Spleen (tissue), 11 donors: ENCODE measurements around the gene GALNT15. TPM values are rescaled to one million over a fixed set of nuclear protein-coding genes. Genes with fewer than 3 reads are reported as not detected.
A peak's percentile ranks its signal among the peaks of the same experiment; 100 is the strongest.

ENCODE experiments used
- DNase-seq: peaks from one replicate; pipeline ENCODE4 v3.0.0-alpha.2; 2020
- H3K27ac ChIP-seq, 8 donors: fragments of 200-600 bp; sonication (generic) in 7 of 8; 1 replicate in 4 of 8; 2 replicates in 4 of 8; pipeline versions ENCODE4 v1.5.0 to v1.8.0; 2016 to 2021; ENCODE audit warnings: inconsistent platforms in 4 of 8, mild to moderate bottlenecking in 4 of 8, moderate library complexity in 1 of 8
- H3K27me3 ChIP-seq, 7 donors: fragments of 200-600 bp; sonication (generic) in 6 of 7; replicated peaks in 1 of 7; 1 replicate in 4 of 7; 2 replicates in 3 of 7; pipeline versions ENCODE4 v1.5.0 to v1.8.0; 2016 to 2021; ENCODE audit warnings: inconsistent platforms in 3 of 7, mild to moderate bottlenecking in 1 of 7
- H3K36me3 ChIP-seq, 6 donors: fragments of 200-600 bp; sonication (generic) in 5 of 6; 1 replicate in 4 of 6; 2 replicates in 2 of 6; pipeline versions ENCODE4 v1.5.0 to v1.8.0; 2016 to 2021; ENCODE audit warnings: inconsistent platforms in 2 of 6
- H3K4me1 ChIP-seq, 6 donors: fragments of 200-600 bp; sonication (generic) in 5 of 6; 1 replicate in 3 of 6; 2 replicates in 3 of 6; pipeline versions ENCODE4 v1.5.0 to v1.8.0; 2016 to 2021; ENCODE audit warnings: inconsistent platforms in 3 of 6
- H3K4me3 ChIP-seq, 8 donors: fragments of 200-600 bp; sonication (generic) in 7 of 8; 1 replicate in 4 of 8; 2 replicates in 4 of 8; pipeline versions ENCODE4 v1.5.0 to v1.8.0; 2016 to 2021; ENCODE audit warnings: inconsistent platforms in 4 of 8, mild to moderate bottlenecking in 4 of 8, moderate library complexity in 2 of 8
- H3K9me3 ChIP-seq, 8 donors: fragments of 200-600 bp; sonication (generic) in 7 of 8; 1 replicate in 4 of 8; 2 replicates in 4 of 8; pipeline versions ENCODE4 v1.5.0 to v1.8.0; 2016 to 2021; ENCODE audit warnings: inconsistent platforms in 4 of 8
- CTCF ChIP-seq, 11 experiments: fragments of 200-600 bp in 7 of 11; fragments of 450-650 bp in 4 of 11; sonication (generic) in 4 of 11; IDR thresholded peaks in 8 of 11; conservative IDR thresholded peaks in 3 of 11; 1 replicate in 7 of 11; 2 replicates in 4 of 11; pipeline versions ENCODE4 v1.4.0 to v1.8.0; 2016 to 2021; ENCODE audit warnings: antibody characterized with exemption in 11 of 11, inconsistent platforms in 4 of 11, mild to moderate bottlenecking in 1 of 11
- POLR2A ChIP-seq, 3 donors: fragments of 450-650 bp; IDR thresholded peaks; one replicate each; pipeline ENCODE4 v1.5.1; 2017; ENCODE audit warnings: antibody characterized with exemption in 3 of 3, mild to moderate bottlenecking in 1 of 3
- POLR2AphosphoS5 ChIP-seq, 3 donors: sonication (generic); formaldehyde crosslinking; IDR thresholded peaks; one replicate each; pipeline ENCODE4 v1.5.1; 2017; ENCODE audit warnings: antibody characterized with exemption in 3 of 3
- WGBS, 5 donors: extraction: QIAGEN DNeasy Blood & Tissue Kit in 3 of 5; methylation state at CpG; one replicate each; pipeline versions ENCODE4 v1.1.5 to v1.1.7; 2013 to 2018; 5-methylcytosine and 5-hydroxymethylcytosine counted together
- intact Hi-C: fragments of 100-400 bp; cut with DNase I; formaldehyde crosslinking; loops from one replicate; pipeline ENCODE4 v1.15.0; 2023; ENCODE audit warnings: low total_unique reads
- polyA plus RNA-seq, 3 donors: library from polyadenylated mRNA; stranded (reverse); fragments of 200-250 nt; gene quantifications; one replicate each; pipeline ENCODE4 v1.2.1, GENCODE V29; 2013
- total RNA-seq, 7 donors: library from RNA; depleted of rRNA in 3 of 7; stranded (reverse); fragments of >200 nt in 3 of 7; fragmentation: NEBNext Ultra II Directional in 4 of 7; extraction: Animal tissue kit (Norgen Biotek cat#: 25700) in 4 of 7; gene quantifications; one replicate each; pipeline versions ENCODE4 v1.1.0 to v1.2.1, GENCODE V29; 2016 to 2021
- donor health status: healthy with polysubstance abuse.
- donor health status: DM: no; HTN: no; CAD: no; lungs with moderate emphysema.
- donor health status: DM: no; HTN: no; CAD: no.
- donor health status: Bipolar disorder and iron deficiency.
- donor health status: healthy.
- donor health status: DM: no; HTN: no; CAD: no.
- donor health status: DM: yes; HTN: yes; CAD: no.

Gene GALNT15
- total and polyA plus RNA-seq, 10 donors, result 2.5 to 147 (median 42.1) TPM

GRCh38 chr3:16243706-16244490 lies 69.4 kb downstream of the GALNT15 start:
- Histone ChIP-seq H3K27ac (no peak overlapping the region), H3K4me1 (peaks cover 7 to 20% (median 11%) of the 10 kb centered on the region in 6 donors), H3K9me3 (no peaks in the 10 kb centered on the region), H3K4me3 (no peak overlapping the region), H3K27me3 (no peaks in the 10 kb centered on the region), H3K36me3 (no peaks in the 10 kb centered on the region)
- TF ChIP-seq POLR2AphosphoS5 (IDR thresholded peaks at IDR 0.05) (peak in 1 of 3 donors; percentile 35), POLR2A (IDR thresholded peaks at IDR 0.05) (no peak), CTCF (IDR thresholded peaks at IDR 0.05 in 8 of 11, conservative IDR thresholded peaks at IDR 0.05 in 3 of 11) (no peak)
- WGBS, 5 donors, result 40 to 72% (median 62%) methylated on average over 9 of the region's 9 CpGs
- DNase-seq, result no peak
- intact Hi-C loops, result loop anchor here (5.0 kb wide), 1 partner anchor 197 kb away; no protein-coding TSS in a partner anchor

- Histone ChIP-seq H3K4me1 (peaks cover 7 to 20% (median 11%) of the 10 kb centered on the region in 6 donors), H3K27me3 (no peaks in the 10 kb centered on the region), H3K27ac (no peak overlapping the region), H3K9me3 (no peaks in the 10 kb centered on the region), H3K4me3 (no peak overlapping the region), H3K36me3 (no peaks in the 10 kb centered on the region)
- WGBS, 5 donors, result 87 to 100% (median 93%) methylated on average over 3 of the region's 3 CpGs
- intact Hi-C loops, result loop anchor here (5.0 kb wide), 2 partner anchors 428 to 618 kb away; no protein-coding TSS in a partner anchor
- peak; percentile 20 for DNase-seq
- no peak for TF ChIP-seq POLR2A (IDR thresholded peaks at IDR 0.05)
- no peak for TF ChIP-seq CTCF (IDR thresholded peaks at IDR 0.05 in 8 of 11, conservative IDR thresholded peaks at IDR 0.05 in 3 of 11)
- no peak for TF ChIP-seq POLR2AphosphoS5 (IDR thresholded peaks at IDR 0.05)
Measured at GRCh38 chr3:16245609-16246008, 71.1 kb downstream of the GALNT15 start.

GRCh38 chr3:16247282-16248061 lies 73.0 kb downstream of the GALNT15 start:
- DNase-seq, result peak; percentile 89
- intact Hi-C loops, result loop anchor here (5.0 kb wide), 2 partner anchors 430 to 620 kb away; no protein-coding TSS in a partner anchor
- 27 to 33% (median 30%) methylated on average over 17 of the region's 17 CpGs for WGBS, 5 donors

More at GRCh38 chr3:16247282-16248061, 73.0 kb downstream of the GALNT15 start:
- TF ChIP-seq CTCF (IDR thresholded peaks at IDR 0.05 in 8 of 11, conservative IDR thresholded peaks at IDR 0.05 in 3 of 11) (peak; percentile 63 to 92 (median 90)), POLR2A (IDR thresholded peaks at IDR 0.05) (no peak), POLR2AphosphoS5 (IDR thresholded peaks at IDR 0.05) (peak in 1 of 3 donors; percentile 41)
- Histone ChIP-seq H3K4me1 (peaks cover 7 to 20% (median 11%) of the 10 kb centered on the region in 6 donors), H3K4me3 (peak overlapping the region in 1 of 8 donors; percentile 27), H3K9me3 (no peaks in the 10 kb centered on the region), H3K27ac (no peak overlapping the region), H3K36me3 (no peaks in the 10 kb centered on the region), H3K27me3 (no peaks in the 10 kb centered on the region)
